Activated T-cell treated with anti-CD3 and anti-CD28 coated beads, Interleukin-2, amount 50 U/mL, for 4 hours (primary cell): ENCODE results near the gene KIF25. TPM values are rescaled to one million over a fixed set of nuclear protein-coding genes. Genes with fewer than 3 reads are reported as not detected.

Source experiments
- ATAC-seq, 2 donors: fragments of 200-7000 bp; cut with Tn5 transposase; one replicate each; pipeline ENCODE4 v1.10.0; 2021
- DNase-seq: peaks from one replicate; pipeline ENCODE4 v3.0.0-alpha.2; 2020
- H3K27me3 Mint-ChIP-seq: one replicate; pipeline ENCODE4 v1.8.0; 2021; ENCODE audit warnings: low read depth, mixed read lengths
- H3K36me3 Mint-ChIP-seq: one replicate; pipeline ENCODE4 v1.8.0; 2022; ENCODE audit warnings: mixed read lengths; ENCODE audit not compliant: insufficient read depth
- H3K4me1 Mint-ChIP-seq: one replicate; pipeline ENCODE4 v1.8.0; 2021; ENCODE audit warnings: low read depth, mixed read lengths
- H3K4me3 Mint-ChIP-seq: one replicate; pipeline ENCODE4 v1.8.0; 2021; ENCODE audit warnings: mild to moderate bottlenecking, moderate library complexity, mixed read lengths
- H3K9me3 Mint-ChIP-seq: one replicate; pipeline ENCODE4 v1.8.0; 2021; ENCODE audit warnings: mixed read lengths
- total RNA-seq, 3 donors: library from RNA; stranded (reverse); gene quantifications; one replicate each; pipeline ENCODE4 v1.2.1, GENCODE V29; 2021

Gene KIF25
- total RNA-seq, 3 donors from 2014 or later: not detected

DNA sequence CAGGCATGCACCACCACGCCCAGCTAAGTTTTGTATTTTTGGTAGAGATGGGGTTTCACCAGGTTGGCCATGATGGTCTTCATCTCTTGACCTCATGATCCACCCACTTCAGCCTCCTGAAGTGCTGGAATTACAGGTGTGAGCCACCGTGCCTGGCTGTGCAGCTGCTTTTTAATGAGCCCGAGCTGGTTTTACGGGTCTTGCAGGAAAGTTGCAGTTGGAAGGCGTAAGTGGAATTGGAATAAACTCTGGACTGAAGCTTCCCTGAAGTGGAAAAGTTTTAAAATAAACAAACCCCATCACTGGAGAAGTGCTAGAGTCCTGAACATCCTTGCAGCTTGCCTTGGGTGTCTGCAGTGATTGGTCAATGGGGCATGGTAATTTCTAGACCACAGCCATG is 40.4 kb downstream of the KIF25 start:
- H3K36me3 Mint-ChIP-seq: no peaks in the 10 kb centered on the region
- no peak for DNase-seq
- peaks cover 2% of the 10 kb centered on the region for H3K4me1 Mint-ChIP-seq
- no peak overlapping the region for H3K4me3 Mint-ChIP-seq
- ATAC-seq: no peak
- H3K27me3 Mint-ChIP-seq: peaks cover 36% of the 10 kb centered on the region
- peaks cover 10% of the 10 kb centered on the region for H3K9me3 Mint-ChIP-seq

DNA sequence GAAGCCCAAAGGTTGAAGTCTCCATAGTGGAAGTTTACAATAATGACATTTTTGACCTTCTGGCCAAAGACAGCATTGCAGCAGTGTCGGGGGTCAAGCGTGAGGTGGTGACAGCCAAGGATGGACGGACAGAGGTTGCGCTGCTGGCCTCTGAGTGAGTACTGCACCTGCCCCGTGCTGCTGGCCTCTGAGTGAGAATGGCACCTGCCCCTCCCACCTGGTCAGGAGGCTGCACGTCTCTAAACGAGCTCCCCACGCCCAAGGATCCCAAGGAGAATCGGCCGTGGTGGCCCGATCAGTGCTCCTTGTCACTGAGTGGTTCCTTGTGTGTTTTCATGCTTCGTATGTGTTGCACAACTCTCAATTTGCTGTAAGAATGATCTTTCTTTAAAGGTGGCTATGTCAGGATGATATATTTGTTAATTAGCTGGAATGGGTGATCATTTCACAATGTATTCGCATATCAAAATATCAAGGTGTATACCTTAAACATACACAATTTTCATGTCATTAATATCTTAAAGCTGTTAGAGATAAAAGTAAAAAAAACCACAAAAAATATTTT is 41.2 kb downstream of the KIF25 start:
- Mint-ChIP-seq H3K4me1 (peaks cover 2% of the 10 kb centered on the region), H3K27me3 (peaks cover 32% of the 10 kb centered on the region), H3K36me3 (no peaks in the 10 kb centered on the region), H3K4me3 (no peak overlapping the region), H3K9me3 (peaks cover 10% of the 10 kb centered on the region)
- DNase-seq (no peak), ATAC-seq (no peak)

DNA sequence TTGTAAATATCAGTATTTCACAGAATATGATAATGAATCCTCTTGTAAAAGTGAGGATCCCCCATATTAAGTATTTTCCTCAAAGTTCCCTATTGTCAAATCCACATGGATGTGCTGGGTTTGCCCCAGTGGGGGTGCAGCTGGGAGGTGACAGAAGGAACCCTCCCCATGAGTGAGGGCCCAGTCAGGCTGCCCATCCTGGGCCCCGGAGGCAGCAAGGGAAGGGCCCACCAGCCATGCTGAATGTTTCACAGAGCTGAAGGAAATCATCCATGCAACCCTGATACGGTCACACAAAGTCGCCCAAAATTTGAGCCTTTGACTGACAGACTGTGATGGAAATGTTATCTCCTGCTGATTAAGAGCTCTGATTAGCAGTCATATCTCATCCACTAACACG is 41.8 kb downstream of the KIF25 start:
- Mint-ChIP-seq H3K4me1 (peaks cover 2% of the 10 kb centered on the region), H3K9me3 (peaks cover 10% of the 10 kb centered on the region), H3K27me3 (peaks cover 28% of the 10 kb centered on the region), H3K36me3 (no peaks in the 10 kb centered on the region), H3K4me3 (no peak overlapping the region)
- DNase-seq: no peak
- ATAC-seq: no peak

DNA sequence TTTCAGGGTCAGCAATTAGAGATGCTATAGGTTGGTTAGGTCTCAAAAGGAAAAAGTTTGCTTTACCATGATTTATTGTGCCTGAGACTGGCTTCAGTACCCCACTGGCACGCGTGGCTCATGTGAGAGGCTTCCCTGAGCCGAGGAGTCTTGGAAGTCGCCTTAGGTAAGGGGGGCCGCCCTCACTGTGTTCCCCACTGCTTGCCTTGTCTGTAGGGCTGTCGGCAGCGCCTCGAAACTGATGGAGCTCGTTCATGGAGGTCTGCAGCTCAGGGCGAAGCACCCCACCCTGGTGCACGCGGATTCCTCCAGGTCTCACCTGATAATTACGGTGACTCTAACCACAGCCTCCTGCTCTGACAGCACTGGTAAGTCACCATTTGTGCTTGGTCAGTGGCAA is 42.4 kb downstream of the KIF25 start:
- H3K4me1 Mint-ChIP-seq: peaks cover 2% of the 10 kb centered on the region
- H3K27me3 Mint-ChIP-seq: peaks cover 23% of the 10 kb centered on the region
- H3K4me3 Mint-ChIP-seq: no peak overlapping the region
- DNase-seq (no peak), ATAC-seq (no peak)
- H3K9me3 Mint-ChIP-seq: peaks cover 10% of the 10 kb centered on the region
- H3K36me3 Mint-ChIP-seq: no peaks in the 10 kb centered on the region

DNA sequence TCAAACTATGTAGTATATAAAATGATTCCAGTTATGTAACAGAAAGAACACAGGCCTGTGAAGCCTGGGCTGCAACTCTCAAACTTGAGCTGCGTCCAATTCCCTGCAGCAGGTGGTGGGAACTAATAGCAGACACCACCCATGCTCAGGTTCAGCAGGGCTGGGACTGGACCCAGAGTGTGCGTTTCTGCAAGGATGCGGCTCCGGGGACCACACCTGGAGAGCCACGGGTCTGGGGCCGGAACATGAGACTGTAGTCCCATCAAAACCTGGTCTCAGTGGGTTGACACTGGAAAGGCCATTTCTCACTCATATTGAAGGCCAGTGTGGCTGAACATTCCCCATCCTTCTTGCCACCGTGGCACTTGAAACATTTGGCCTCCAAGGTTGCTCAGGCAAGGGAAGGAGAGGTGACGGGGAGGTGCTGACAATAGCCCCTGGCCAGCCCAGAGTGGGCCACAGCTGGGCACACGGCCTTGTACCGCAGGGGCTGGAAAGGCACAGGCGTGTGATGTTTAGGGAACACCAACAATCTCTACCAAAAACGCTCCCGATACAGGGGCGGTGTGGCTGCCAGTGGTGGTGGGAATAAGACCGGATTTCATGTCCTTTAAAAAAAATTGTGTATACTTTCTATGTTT is 43.5 kb downstream of the KIF25 start:
- Mint-ChIP-seq H3K9me3 (peaks cover 10% of the 10 kb centered on the region), H3K4me3 (no peak overlapping the region), H3K4me1 (no peaks in the 10 kb centered on the region), H3K36me3 (no peaks in the 10 kb centered on the region), H3K27me3 (peaks cover 15% of the 10 kb centered on the region)
- no peak for DNase-seq
- no peak for ATAC-seq

DNA sequence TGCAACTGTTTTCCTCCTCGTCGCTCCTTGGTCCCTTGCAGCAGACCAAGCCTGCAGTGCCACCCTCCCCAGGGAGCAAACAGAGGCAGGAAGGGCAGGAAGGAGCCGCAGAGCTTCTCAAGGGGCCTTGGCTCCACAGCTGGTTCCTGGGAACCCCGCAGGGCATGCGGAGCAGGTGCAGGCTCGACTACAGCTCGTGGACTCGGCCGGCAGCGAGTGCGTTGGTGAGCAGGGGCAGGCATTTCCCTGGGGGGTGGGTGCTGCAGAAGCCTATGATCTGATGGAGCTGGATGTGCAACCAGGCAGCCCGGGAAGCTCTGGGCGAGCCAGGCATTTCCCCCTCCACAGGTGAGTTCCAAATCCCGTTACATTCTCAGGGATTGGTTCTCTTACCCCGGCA is 44.5 kb downstream of the KIF25 start:
- Mint-ChIP-seq H3K4me1 (no peaks in the 10 kb centered on the region), H3K4me3 (no peak overlapping the region), H3K9me3 (peaks cover 10% of the 10 kb centered on the region), H3K27me3 (peaks cover 9% of the 10 kb centered on the region), H3K36me3 (no peaks in the 10 kb centered on the region)
- no peak for ATAC-seq
- DNase-seq: no peak

GRCh38 chr6:168042426-168043192 is 45.1 kb downstream of the KIF25 start:
- Mint-ChIP-seq H3K4me3 (no peak overlapping the region), H3K4me1 (no peaks in the 10 kb centered on the region), H3K36me3 (no peaks in the 10 kb centered on the region), H3K9me3 (peaks cover 10% of the 10 kb centered on the region), H3K27me3 (peaks cover 6% of the 10 kb centered on the region)
- DNase-seq: no peak
- ATAC-seq: no peak

GRCh38 chr6:168043193-168043847 is 45.8 kb downstream of the KIF25 start:
- ATAC-seq (no peak), DNase-seq (no peak)
- no peaks in the 10 kb centered on the region for H3K4me1 Mint-ChIP-seq
- no peaks in the 10 kb centered on the region for H3K36me3 Mint-ChIP-seq
- no peak overlapping the region for H3K4me3 Mint-ChIP-seq
- peaks cover 5% of the 10 kb centered on the region for H3K27me3 Mint-ChIP-seq
- H3K9me3 Mint-ChIP-seq: peaks cover 9% of the 10 kb centered on the region

GRCh38 chr6:168043848-168044415 is 46.5 kb downstream of the KIF25 start:
- DNase-seq: no peak
- Mint-ChIP-seq H3K36me3 (no peaks in the 10 kb centered on the region), H3K27me3 (no peaks in the 10 kb centered on the region), H3K9me3 (peaks cover 4% of the 10 kb centered on the region), H3K4me3 (no peak overlapping the region), H3K4me1 (no peaks in the 10 kb centered on the region)
- ATAC-seq: no peak

DNA sequence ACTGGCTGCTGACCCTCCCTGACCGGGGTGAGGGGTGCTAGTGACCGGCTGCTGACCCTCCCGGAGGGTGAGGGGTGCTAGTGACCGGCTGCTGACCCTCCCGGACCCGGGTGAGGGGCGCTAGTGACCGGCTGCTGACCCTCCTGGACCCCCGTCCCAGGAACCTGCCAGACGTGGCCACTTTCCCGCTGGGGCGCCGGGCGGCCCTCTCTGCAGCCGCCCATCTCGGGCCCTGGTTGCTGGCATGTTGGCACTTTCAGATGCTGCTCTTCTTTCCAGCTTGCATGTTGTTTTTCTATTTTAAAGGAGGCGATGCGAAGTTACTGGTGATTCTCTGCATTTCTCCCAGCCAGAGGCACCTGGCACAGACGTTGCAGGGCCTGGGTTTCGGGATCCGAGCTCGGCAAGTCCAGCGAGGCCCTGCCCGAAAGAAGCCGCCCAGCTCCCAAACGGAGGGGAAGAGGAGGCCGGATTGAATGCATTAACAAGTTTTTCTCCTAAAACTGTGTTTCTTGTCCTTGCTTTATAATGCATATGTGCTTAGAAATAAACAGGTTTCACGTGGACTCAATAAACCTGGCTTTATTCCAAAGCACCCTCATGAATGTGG is 47.2 kb downstream of the KIF25 start:
- Mint-ChIP-seq H3K27me3 (no peaks in the 10 kb centered on the region), H3K36me3 (no peaks in the 10 kb centered on the region), H3K9me3 (peaks cover 4% of the 10 kb centered on the region), H3K4me3 (no peak overlapping the region), H3K4me1 (no peaks in the 10 kb centered on the region)
- no peak for ATAC-seq
- no peak for DNase-seq

DNA sequence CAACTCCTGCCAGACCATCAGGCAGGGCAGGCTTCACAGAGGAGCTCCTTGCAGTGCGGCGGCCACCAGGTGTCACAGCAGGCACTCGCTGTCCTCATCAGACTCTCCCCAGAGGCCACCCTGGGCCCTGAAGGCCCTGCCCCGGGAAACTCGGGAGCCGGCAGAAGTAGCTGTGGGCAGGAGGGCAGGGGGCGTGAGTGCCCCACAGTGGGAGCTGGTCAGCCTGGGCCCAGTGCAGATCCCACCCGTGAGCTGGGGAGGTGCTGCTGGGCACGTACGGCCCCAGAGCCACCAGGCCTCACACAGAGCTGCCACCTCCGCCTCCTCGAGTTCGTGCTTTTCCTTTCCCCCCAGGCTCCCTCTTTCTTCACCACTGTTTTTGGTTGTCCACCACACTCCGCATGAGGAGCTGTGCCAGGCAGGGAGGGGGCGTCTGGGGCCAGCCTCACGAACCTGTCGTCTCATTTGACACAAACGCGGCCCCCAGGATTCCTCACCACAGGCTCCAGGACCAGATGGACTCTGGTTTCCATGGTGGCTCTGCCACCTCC is 47.7 kb downstream of the KIF25 start:
- Mint-ChIP-seq H3K4me3 (no peak overlapping the region), H3K4me1 (no peaks in the 10 kb centered on the region), H3K9me3 (peaks cover 3% of the 10 kb centered on the region), H3K36me3 (no peaks in the 10 kb centered on the region), H3K27me3 (no peaks in the 10 kb centered on the region)
- ATAC-seq (no peak), DNase-seq (no peak)

GRCh38 chr6:168045706-168046620 is 48.5 kb downstream of the KIF25 start:
- no peaks in the 10 kb centered on the region for H3K36me3 Mint-ChIP-seq
- ATAC-seq (no peak), DNase-seq (no peak)
- no peaks in the 10 kb centered on the region for H3K9me3 Mint-ChIP-seq
- no peaks in the 10 kb centered on the region for H3K4me1 Mint-ChIP-seq
- H3K27me3 Mint-ChIP-seq: no peaks in the 10 kb centered on the region
- no peak overlapping the region for H3K4me3 Mint-ChIP-seq

- Mint-ChIP-seq H3K4me3 (no peak overlapping the region), H3K36me3 (no peaks in the 10 kb centered on the region), H3K9me3 (no peaks in the 10 kb centered on the region), H3K4me1 (no peaks in the 10 kb centered on the region), H3K27me3 (no peaks in the 10 kb centered on the region)
- DNase-seq: no peak
- ATAC-seq: no peak
Observed at GRCh38 chr6:168046696-168047095, 49.2 kb downstream of the KIF25 start.
